HCT116 (cell line): Measurements from ENCODE around the gene ARHGAP8.

Experiments
- EGR1 ChIP-seq: IDR thresholded peaks from 2 replicates; pipeline ENCODE4 v1.6.1; 2012; ENCODE audit warnings: low read depth
- EZH2phosphoT487 ChIP-seq: fragments of 200-600 bp; IDR thresholded peaks from 2 replicates; pipeline ENCODE4 v1.6.1; 2018; ENCODE audit warnings: antibody characterized with exemption, borderline replicate concordance
- POLR2A ChIP-seq: IDR thresholded peaks from 2 replicates; pipeline ENCODE4 v1.7.0; 2011; ENCODE audit warnings: borderline replicate concordance; ENCODE audit not compliant: insufficient read depth, insufficient read length; ENCODE audit errors: extremely low read depth
- POLR2AphosphoS5 ChIP-seq: IDR thresholded peaks from 2 replicates; pipeline ENCODE4 v1.6.1; 2011; ENCODE audit warnings: mild to moderate bottlenecking, low read depth, low read length, moderate library complexity
- SIN3A ChIP-seq: IDR thresholded peaks from 2 replicates; pipeline ENCODE4 v1.6.1; 2012; ENCODE audit warnings: low read depth
- SRF ChIP-seq: IDR thresholded peaks from 2 replicates; pipeline ENCODE4 v1.6.1; 2012; ENCODE audit warnings: low read depth
- ZNF274 ChIP-seq: fragments of 200-500 bp; sonication (Bioruptor generic); IDR thresholded peaks from 2 replicates; pipeline ENCODE4 v1.6.1; 2014; ENCODE audit warnings: mild to moderate bottlenecking, low read depth, low read length, inconsistent platforms
- TF ChIP-seq, protein P1 (sequence below), 3 experiments: fragments of 200-600 bp in 1 of 3; sonication (generic) in 1 of 3; IDR thresholded peaks in 2 of 3; conservative IDR thresholded peaks in 1 of 3; 2 replicates each; pipeline ENCODE4 v1.5.1; 2012 to 2017; ENCODE audit warnings: low read depth in 2 of 3, low read length in 2 of 3, antibody characterized with exemption in 1 of 3, borderline replicate concordance in 1 of 3, control low read depth in 1 of 3, mild to moderate bottlenecking in 1 of 3, mixed read lengths in 1 of 3, mixed run types in 1 of 3, moderate library complexity in 1 of 3; ENCODE audit not compliant: insufficient read depth in 1 of 3
- TF ChIP-seq, protein P2 (sequence below): IDR thresholded peaks from 2 replicates; pipeline ENCODE4 v1.6.1; 2011; ENCODE audit warnings: mild to moderate bottlenecking, low read length, moderate library complexity; ENCODE audit not compliant: insufficient replicate concordance; ENCODE audit errors: extremely low read depth

DNA sequence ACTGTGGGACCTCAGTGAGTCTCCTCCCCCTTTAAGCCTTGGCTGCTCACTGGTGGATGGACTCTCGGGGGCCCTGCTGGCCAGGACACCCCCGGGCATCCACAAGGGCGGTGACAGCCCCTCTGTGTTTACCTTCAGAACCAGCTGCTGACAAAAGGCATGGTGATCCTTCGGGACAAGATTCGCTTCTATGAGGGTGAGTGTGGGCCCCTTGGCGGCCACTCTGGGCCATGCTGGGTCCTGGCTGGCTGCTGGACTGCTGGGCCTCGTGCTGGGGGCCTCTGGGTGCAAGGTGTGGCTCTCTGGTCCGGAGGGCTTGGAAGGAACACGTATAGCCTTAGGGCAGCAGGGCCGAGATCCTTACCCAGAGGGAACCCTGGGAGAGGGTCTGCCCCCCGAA lies 25.9 kb upstream of the ARHGAP8 start:
- TF ChIP-seq, protein P1, sequence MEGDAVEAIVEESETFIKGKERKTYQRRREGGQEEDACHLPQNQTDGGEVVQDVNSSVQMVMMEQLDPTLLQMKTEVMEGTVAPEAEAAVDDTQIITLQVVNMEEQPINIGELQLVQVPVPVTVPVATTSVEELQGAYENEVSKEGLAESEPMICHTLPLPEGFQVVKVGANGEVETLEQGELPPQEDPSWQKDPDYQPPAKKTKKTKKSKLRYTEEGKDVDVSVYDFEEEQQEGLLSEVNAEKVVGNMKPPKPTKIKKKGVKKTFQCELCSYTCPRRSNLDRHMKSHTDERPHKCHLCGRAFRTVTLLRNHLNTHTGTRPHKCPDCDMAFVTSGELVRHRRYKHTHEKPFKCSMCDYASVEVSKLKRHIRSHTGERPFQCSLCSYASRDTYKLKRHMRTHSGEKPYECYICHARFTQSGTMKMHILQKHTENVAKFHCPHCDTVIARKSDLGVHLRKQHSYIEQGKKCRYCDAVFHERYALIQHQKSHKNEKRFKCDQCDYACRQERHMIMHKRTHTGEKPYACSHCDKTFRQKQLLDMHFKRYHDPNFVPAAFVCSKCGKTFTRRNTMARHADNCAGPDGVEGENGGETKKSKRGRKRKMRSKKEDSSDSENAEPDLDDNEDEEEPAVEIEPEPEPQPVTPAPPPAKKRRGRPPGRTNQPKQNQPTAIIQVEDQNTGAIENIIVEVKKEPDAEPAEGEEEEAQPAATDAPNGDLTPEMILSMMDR (IDR thresholded peaks at IDR 0.05 in 2 of 3, conservative IDR thresholded peaks at IDR 0.05 in 1 of 3; ENCODE audit: borderline replicate concordance in 1 of 3, insufficient read depth in 1 of 3, low read depth in 2 of 3, low read length in 2 of 3), result no peak
- TF ChIP-seq, protein P2, sequence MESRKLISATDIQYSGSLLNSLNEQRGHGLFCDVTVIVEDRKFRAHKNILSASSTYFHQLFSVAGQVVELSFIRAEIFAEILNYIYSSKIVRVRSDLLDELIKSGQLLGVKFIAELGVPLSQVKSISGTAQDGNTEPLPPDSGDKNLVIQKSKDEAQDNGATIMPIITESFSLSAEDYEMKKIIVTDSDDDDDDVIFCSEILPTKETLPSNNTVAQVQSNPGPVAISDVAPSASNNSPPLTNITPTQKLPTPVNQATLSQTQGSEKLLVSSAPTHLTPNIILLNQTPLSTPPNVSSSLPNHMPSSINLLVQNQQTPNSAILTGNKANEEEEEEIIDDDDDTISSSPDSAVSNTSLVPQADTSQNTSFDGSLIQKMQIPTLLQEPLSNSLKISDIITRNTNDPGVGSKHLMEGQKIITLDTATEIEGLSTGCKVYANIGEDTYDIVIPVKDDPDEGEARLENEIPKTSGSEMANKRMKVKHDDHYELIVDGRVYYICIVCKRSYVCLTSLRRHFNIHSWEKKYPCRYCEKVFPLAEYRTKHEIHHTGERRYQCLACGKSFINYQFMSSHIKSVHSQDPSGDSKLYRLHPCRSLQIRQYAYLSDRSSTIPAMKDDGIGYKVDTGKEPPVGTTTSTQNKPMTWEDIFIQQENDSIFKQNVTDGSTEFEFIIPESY, result no peak
- TF ChIP-seq SRF, result no peak
- TF ChIP-seq EGR1, result no peak
- no peak for TF ChIP-seq POLR2AphosphoS5
- TF ChIP-seq SIN3A, result no peak
- TF ChIP-seq ZNF274, result no peak
- TF ChIP-seq EZH2phosphoT487, result no peak
- no peak for TF ChIP-seq POLR2A
